Activated gamma-delta T cell (primary cell): ENCODE measurements around the gene GRIK4.

Experiments
- DNase-seq: peaks from one replicate; lab custom pipeline; 2025; lab: John Stamatoyannopoulos, UW

Gene GRIK4

GRCh38 chr11:120707098-120707497 lies 195.6 kb downstream of the GRIK4 start:
- DNase-seq = no peak

- DNase-seq = no peak
Observed at GRCh38 chr11:120707663-120708062, 196.1 kb downstream of the GRIK4 start.

- DNase-seq = no peak
Observed at GRCh38 chr11:120708511-120709183, 197.1 kb downstream of the GRIK4 start.

GRCh38 chr11:120709808-120710207 lies 198.3 kb downstream of the GRIK4 start:
- no peak for DNase-seq

GRCh38 chr11:120710354-120711131 lies 199.0 kb downstream of the GRIK4 start:
- DNase-seq = no peak

GRCh38 chr11:120712014-120712413 lies 200.5 kb downstream of the GRIK4 start:
- DNase-seq = no peak

GRCh38 chr11:120712881-120713280 lies 201.3 kb downstream of the GRIK4 start:
- no peak for DNase-seq

- DNase-seq = no peak
Observed at GRCh38 chr11:120713296-120713695, 201.7 kb downstream of the GRIK4 start.

GRCh38 chr11:120714438-120714837 lies 202.9 kb downstream of the GRIK4 start:
- no peak for DNase-seq

GRCh38 chr11:120715239-120715638 lies 203.7 kb downstream of the GRIK4 start:
- DNase-seq = no peak

GRCh38 chr11:120717042-120717441 lies 205.5 kb downstream of the GRIK4 start:
- no peak for DNase-seq

GRCh38 chr11:120717623-120718022 lies 206.1 kb downstream of the GRIK4 start:
- DNase-seq = no peak

GRCh38 chr11:120718171-120718570 lies 206.6 kb downstream of the GRIK4 start:
- DNase-seq = no peak

- no peak for DNase-seq
Observed at GRCh38 chr11:120719348-120719747, 207.8 kb downstream of the GRIK4 start.

- no peak for DNase-seq
Observed at GRCh38 chr11:120720760-120721159, 209.2 kb downstream of the GRIK4 start.

GRCh38 chr11:120722524-120722923 lies 211.0 kb downstream of the GRIK4 start:
- no peak for DNase-seq

- DNase-seq = no peak
Observed at GRCh38 chr11:120723751-120724150, 212.2 kb downstream of the GRIK4 start.

- DNase-seq = no peak
Observed at GRCh38 chr11:120727752-120728151, 216.2 kb downstream of the GRIK4 start.

GRCh38 chr11:120735035-120735434 lies 223.5 kb downstream of the GRIK4 start:
- no peak for DNase-seq

- no peak for DNase-seq
Observed at GRCh38 chr11:120738516-120739046, 227.0 kb downstream of the GRIK4 start.

GRCh38 chr11:120739780-120740179 lies 228.2 kb downstream of the GRIK4 start:
- no peak for DNase-seq

- no peak for DNase-seq
Observed at GRCh38 chr11:120740380-120740779, 228.8 kb downstream of the GRIK4 start.
